ENCODE data around the gene LRRC32.

The LRRC32 gene

DNA sequence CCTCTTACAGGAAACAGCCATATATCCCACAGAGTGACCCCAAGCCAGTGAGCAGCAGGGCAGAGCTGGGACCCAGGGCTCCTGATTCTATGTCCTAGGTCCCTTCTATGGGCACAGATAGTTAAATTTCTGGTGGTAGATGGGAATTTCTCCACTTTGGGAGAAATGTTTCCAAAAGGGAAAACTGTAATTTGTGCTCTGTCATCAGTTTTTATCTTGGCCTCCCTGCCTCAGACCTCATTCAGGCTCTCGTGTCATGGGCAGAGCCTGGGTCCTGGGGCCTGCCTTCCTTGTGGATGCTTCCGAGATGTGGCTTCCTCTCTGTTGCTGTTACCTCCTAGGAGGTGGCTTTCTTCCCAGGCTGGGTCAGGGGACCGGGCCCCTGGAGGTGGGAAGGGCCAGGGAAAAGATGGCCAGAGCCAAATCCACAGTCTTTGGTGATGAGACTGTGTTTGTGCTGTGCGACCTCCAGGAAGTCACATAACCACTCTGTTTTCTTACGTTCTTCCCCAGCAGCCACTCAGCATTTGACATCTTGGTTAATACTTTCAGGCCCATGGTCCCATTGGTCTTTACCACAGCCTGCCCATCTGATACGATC lies 8.6 kb downstream of the LRRC32 start:
- DNase-seq: no peak

DNA sequence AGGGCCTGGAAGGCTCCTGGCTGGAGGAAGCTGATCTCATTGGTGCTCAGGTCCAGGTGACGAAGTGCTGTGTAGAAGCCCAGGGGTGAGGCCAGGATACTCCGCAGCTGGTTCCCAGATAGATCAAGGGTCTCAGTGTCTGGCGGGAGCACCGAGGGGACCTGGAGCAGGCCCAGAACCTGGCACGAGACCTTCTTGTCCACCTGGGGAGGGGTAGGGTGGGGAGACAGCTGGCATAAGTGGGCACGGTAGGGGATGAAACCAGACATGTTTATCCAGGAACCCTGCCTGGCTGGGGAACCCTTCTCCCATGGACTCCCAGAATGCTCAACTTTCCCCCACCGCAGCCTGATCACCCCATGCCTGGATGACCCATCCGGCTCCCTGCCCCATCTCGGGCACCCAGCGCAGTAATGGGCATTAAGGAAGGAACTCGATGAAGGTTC lies 9.2 kb downstream of the LRRC32 start:
- no peak for DNase-seq

DNA sequence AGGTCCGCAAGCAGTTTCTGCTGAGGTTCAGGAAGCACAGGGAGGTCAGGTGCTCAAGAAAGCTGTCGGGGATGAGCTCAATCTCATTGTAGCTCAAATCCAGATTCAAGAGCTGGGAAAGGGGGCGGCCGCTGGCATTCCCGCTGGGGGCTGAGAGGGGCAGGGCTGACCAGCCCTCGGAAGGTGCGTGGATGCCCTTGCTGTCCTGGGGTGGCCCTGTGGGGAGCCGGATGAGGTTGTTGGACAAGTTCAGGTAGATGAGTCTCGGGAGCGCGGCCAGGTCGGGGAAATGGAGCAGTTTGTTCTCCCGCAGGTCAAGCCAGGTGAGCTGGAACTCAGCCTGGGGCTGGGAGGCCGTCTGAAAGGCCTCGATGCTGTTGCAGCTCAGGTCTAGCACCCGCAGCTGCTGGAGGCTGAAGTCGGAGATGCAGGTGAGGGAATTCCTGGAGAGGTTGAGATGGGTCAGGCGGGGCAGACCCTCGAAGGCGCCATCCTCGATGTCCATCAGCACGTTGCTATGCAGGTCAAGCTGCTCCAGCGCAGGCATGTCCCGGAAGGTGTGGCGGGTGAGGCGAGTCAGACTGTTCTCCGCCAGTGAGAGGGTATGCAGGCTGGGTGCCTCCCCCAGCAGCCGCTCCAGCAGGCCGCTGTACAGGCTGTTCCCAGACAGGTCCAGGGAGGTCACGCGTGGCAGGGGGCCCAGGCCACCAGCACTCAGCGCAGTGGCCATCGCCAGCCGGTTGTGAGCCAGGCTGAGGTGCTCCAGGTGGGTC lies 9.8 kb downstream of the LRRC32 start:
- DNase-seq: no peak

DNA sequence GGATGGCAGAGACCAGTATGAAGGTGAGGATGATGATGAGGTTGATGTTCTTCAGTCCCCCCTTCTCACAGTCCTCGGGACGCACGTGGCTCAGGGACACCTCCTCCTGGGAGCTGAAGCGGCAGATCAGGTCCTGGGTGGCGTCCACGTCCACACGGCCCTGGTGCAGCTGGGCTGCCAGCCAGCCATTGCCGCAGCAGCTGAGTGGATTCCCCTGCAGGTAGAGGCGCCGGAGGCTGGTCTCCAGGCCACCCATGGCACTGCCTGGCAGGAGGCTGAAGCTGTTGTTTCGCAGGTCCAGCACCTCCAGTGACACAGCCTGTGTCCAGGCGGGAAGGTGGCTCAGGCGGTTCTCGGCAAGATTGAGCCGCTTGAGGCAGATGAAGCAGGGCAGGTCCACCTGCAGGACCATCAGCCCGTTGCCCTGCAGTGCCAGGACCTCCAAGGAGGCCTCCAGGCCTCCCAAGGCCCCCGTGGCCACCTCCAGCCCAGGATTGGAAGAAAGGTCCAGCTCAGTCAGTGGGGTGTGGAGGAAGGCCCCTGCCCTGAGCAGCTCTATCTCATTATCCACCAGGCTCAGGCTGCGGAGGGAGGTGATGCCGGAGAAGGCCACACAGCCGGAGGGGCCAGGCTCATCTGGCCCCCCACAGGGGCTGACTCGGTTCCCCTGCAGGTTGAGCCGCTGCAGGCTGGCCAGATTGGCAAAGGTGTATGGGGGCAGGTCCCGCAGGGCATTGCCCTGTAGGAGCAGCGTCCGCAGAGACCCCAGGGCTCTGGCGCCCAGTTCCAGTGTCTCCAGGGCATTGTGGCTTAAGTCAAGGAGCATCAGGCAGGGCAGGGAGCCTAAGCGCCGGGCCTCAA lies 10.6 kb downstream of the LRRC32 start:
- DNase-seq: no peak

DNA sequence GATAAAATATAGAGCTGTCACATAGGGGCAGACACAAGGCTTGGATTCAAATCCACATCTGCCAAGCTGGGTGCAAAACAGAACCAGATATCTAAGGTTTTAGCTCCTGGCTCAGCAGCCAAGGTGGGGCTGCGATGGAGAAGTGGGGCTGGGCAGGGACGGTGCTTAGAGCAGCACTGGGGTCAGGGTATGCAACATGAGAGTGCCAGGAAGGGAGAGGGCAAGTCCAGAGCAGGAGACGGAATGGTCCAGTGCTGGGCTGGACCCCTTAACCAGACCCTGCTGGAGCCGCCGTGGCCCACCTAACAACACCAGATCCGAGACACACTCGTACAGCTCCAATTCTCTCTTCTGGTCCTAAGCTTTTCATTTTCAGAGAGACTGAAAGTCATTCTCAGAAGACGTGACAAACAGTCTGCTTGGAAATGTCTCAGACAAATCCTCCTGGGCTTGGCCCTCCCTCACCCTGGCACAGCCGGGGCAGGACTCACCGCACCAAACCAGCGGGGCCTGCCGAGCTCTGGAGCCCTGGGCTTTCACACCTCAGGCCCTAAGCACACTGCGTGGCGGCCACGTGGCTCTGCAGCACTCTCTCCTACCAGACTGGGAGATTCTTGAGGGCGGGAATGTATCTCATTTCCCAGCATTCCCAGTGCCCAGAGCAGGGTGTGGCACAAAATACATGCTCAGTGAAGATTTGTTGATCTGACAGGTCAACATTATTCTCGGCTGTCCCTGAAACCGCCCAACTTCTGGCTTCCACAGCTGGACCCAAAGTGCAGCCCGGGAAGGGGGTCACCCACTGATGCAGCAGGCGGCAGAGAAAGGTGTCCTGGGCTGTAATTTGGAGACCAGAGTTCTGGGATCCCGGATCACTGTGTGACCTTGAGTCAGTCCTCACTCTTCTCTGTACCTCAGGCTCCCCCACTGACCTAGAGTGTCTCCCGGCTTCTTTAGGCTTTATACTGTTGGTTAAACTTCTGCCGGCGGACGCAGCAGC lies 11.6 kb downstream of the LRRC32 start:
- DNase-seq: no peak

DNA sequence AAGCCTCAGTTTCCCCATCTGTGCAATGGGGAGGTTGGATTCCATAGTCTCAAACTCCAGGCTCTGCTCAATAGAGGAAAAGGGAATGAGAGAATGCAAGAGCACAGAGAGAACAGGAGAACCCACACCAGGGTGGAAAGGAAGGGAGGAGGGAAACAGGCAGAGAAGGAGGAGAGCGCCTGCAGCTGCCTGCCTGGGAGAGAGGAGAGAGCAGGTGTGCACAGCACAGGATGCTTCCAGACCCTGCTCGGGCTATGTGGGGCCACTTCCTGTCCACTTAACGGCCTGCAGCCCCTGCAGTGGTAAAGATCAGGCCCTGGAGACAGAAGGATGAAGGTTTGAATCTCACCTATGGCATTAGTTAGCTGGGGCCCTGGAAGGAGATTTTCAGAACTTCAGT lies 12.3 kb downstream of the LRRC32 start:
- no peak for DNase-seq

DNA sequence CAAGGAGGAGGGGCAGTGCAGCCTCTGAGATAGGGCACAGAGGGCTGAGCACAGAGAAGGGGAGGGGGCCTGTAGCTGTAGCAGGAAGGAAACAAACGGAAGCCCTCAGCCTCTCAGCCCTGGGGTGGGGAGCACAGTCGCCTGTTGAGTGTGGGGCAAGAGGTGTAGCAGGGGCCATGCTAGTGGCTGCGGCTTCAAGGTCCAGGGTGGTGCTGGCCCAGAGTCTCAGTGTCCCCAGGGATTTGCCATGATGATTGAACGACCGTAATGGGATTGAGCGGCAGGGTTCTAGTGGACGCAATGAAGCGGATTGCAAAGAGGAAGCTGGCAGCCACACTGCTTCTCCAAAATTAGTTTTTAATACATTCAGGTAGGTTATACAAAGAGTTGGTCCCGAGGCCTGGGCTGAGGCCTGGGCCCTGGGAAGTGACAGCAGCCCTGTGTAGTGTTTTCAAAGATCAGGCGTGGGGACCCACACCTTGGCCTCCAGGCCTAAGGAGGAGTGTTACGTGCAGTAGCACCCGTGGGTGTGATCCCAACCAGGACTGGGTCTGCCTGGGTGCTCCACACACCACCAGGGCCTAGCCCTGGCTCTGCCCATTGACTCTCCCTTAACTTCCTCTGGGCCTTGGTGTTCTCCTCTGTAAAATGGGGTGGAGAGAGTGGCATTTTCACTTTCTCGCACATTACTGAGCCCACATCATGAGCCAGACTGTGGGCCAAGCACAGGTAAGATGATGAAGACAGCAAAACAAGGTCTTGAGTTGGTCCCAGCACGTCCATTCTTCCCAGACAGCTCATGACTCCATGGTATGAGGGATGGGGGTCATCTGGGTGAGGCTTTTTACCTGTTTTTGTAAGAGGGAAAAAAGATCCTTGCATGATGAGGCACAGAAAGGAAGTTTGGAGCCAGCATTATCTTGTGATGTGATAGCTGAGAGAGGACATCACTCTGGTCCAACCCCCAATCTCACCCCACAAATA lies 13.1 kb downstream of the LRRC32 start:
- DNase-seq: no peak

DNA sequence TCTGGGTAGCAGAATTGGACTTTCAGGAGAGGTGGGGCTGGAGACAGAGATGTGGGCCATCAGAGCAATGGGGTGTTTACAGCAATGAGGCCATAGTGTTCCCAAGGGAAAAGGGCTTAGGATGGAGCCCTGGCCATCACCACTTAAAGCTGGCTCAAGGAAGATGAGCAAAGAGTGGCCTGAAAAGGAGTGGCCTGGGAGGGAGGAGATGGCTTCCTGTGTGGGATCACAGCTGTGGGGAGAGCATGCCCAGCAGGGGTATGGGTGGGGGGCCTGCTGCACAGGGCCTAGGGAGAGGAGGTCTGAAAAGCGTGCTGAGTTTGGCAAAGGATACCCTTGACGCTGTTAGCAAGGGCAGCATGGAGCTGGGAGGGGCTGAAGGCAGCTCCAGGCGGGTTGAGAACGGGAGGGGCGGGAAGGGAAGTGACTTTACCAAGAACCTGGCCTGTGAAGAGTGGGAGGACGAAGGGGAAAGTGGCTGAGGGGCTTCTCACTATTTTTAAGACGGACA lies 13.9 kb downstream of the LRRC32 start:
- DNase-seq: no peak

DNA sequence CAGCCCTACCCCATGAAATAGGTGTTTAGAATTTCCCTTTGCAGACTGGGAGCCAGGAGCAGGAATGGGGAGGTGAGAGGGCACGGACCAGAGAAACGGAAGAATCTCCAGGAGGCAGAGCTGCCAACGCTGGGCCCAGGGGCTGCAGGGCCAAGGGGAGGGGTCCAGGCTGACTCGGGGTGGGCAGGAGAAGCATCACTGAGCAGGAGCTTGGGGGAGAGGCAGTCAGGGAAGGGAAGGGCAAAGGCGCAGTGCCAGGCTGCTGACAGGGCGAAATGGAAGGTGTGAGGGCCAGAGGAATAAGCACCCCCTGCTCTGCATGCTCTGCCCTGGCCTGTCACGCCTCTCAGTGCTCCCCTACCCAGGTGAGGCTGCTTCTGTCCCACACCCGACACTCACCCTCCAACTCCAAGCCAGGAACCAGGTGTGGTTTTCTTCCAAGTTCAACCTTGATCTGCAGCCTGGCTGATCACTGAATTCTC lies 14.5 kb downstream of the LRRC32 start:
- no peak for DNase-seq

DNA sequence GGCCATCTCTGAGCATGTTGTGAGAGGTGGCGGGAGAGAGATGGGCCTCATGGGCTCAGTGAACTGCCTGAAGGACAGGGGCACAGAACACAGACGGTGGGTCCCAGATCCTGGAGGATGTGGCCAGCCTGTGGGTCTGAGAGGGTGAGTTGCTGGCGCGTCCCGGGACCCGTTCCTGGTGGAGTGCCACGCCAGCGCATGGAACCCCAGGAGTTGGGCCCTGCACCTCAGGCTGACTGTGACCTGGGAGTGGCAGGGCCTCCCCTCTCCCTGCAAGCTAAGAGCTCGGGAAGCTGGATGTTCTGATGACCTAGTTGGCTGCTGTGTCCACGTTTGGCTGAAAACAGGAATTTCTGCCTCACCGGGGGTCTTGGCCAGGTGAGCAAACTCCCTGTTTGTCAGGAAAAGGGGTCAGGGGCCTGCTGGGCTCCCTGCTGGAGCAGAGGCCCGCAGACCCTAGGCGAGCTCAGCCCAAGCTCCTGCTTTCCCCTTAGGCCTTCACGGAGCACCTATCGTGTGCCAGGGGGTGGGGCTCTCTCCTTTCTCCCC lies 15.0 kb downstream of the LRRC32 start:
- DNase-seq: no peak

DNA sequence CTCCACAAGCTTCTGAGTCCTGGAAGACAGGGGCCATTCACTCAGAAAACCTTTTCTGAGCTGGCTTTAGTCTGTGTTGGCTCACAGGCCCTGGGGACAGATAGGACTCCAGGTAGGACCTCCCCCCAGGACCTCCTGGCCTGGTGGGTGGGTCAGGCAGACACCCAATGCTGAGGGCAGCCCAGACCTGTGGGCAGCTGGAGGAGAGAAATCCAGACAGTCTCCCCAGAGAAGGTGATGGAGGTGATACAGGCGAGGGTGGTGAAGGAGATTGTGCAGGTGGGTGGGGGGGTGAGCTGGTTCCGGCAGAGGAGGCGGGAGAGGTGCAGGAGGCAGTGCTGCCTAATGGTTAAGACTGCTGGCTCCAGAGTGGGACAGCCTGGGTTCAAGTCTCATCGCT lies 15.6 kb downstream of the LRRC32 start:
- no peak for DNase-seq

DNA sequence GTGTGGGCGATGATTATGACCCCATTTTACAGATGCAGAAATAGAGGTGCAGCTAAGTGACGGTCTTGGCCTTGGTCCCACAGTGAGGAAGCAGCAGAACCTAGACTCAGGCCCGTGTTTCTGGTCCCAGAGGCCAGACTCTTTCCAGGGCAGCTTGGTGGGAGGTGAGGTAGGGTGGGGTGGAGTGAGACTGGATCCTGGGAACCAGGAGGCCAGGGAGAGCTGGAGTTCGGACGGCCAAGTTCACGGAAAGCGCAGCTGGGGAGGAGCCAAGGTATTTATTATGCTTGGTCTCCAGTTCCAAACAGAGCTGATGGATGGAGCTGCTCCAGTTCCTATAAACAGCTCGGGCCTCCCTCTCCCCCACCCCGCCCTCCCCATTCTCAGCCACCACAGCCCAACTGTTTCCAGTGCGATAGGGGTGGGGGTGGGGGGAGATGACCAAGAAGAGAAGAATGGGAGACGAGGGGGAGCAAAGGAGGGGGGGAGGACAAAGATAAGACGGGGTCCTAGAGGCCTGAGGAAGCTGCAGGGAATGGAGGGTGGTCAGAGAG lies 16.2 kb downstream of the LRRC32 start:
- no peak for DNase-seq

DNA sequence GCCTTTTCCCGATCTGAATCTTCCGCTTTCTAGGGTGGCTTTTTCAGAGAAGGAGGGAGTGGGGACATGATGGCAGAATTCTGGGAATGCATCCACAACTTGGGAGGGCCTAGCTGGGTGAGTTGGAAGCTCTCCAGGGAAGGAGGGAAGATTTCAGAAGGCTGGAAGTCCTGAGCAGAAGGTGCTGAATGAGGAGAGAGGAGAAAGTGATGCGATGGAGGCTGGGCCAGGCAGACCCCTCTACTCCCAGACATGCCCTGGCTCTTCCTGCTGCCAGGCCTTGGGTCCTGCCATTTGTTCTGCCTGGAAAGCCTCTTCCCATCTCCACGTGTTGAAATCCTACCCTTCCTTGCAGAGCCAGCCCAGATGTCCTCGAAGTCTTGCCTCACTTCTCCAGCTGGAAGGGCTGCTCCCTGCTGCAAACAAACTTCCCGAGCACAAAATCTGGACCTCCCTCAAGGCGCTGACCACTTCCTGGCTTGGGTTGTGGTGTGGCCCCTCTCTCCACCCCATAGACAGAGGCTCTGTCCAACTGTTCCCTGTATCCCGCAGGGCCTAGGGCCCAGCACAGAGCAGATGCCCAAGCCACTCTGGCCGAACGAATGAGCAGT lies 16.8 kb downstream of the LRRC32 start:
- no peak for DNase-seq

DNA sequence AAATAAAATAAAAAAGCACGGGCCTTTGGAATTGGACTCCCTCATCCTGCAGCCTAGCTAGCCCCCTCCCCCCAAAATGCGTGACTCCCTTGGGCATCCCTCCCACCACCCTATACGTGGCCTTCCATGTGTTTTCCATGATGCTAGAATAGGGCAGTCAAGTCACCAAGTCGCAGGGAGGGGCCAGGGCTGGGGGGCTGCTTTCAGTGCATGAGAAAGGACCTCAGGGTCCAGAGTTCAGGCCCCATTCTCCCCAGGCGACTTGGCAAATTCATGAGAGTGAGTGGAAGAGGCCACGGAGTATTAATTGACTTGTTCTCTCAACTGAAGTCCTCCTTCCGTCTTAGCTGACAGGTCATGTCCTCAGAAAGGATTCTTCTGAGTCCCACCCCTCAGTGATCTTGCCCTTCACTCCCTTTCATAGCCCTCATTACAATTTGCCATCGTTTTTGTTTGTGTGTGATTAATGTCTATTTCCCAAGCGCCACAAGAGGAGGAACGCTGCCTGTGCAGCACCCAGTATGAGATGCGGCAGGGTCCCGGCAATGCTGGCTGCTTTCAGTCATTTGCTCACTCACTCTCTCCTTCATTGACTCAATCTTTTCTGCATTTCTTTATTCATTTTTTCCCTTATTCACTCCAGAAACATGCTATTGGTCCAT lies 17.4 kb downstream of the LRRC32 start:
- DNase-seq: no peak

DNA sequence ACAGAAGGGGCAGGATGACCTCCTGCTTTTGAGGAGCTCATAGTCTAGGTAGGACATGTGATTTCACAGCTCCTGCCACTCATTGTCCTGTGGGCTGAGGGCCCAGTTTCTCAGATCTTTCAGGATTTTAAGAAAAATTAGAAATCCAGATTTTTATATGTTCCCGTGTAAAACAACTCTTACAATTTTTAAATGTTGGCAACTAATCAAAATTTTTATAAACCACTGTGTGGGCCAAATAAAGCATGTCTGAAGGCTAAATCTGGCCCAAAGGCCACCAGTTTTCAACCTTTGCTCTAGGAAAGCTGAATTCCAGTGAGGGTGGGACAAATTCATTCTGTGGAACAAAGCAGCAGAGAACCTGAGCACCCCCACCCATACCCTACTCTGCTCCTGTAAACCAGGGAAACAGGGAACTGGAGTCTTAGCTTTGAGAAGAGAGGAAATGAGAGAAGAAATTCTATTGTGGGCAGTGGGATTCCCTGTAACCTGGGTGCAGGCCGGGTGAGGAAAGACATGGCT lies 20.6 kb downstream of the LRRC32 start:
- no peak for DNase-seq

DNA sequence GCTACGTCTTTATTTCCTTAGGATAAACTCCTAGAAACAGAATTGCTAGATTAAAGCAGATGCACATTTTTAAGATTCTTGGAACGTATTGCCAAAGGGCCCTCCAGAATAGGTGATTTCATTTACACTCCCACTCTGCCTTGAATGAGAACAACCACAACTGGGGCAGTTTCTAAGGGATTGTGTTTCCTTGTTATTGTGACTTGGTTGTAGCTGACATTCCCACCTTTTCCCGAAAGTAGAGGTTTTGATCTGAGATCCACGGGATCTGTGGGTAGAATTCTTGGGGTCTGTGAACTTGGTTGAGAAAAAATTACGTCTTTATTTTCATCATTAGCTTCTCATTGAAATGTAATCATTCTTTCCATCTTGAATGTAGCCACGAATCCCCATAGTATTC lies 21.5 kb downstream of the LRRC32 start:
- no peak for DNase-seq

DNA sequence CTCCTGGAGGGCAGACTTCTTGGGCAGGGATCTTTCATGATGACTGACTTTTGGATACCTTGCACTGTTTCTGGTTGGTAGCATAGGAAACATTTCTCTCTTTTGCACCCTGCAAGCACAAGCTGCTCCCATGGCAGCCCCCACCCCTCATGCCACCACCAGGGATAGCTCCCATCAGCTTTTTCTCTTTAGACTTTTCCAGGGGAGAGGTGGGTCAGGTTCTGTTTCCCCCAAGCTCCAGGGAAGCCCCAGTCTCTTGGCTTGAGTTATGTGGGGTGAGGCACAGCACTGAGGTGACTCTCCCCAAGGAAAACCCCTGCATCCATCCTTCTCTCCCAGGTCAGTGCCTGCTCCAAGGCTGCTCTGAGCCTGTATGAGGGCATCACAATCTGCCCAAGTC lies 22.5 kb downstream of the LRRC32 start:
- DNase-seq: no peak

DNA sequence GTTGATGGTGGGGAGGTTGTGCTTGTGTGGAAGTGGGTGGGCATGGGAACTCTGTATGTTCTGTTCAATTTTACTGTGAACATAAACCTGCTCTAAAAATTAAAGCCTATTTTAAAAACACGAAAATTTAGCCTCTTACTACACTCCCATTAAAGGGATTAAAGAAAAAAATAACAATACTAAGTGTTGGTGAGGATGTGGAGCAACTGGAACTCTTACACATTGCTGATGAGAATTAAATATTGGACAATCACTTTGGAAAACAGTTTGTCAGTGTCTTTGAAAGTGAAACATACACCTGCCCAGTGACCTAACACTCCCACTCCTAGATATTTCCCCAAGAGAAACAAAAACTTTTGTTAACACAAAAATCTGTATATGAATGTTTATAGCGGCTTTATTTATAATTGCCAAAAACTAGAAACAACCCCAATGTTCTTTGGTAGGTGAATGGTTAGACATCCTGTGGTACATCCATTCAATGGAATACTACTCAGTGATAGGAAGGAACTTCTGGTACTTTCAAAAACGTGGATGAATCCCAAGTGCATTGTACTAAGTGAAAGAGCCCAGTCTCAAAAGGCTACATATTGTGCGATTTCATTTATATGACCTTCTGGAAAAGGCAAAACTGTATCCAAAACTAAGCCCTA lies 23.5 kb downstream of the LRRC32 start:
- DNase-seq: no peak
